NCI-H1092 (cell line): ENCODE results near the gene SEMA4B.
"Not testable (repeated sequence)": the region's sequence is repeated elsewhere in the genome, so short reads cannot be mapped to it uniquely, and the experiment has no call there.

Source experiments
- DNase-seq: peaks from one replicate; lab custom pipeline; 2025; lab: John Stamatoyannopoulos, UW

SEMA4B gene

DNA sequence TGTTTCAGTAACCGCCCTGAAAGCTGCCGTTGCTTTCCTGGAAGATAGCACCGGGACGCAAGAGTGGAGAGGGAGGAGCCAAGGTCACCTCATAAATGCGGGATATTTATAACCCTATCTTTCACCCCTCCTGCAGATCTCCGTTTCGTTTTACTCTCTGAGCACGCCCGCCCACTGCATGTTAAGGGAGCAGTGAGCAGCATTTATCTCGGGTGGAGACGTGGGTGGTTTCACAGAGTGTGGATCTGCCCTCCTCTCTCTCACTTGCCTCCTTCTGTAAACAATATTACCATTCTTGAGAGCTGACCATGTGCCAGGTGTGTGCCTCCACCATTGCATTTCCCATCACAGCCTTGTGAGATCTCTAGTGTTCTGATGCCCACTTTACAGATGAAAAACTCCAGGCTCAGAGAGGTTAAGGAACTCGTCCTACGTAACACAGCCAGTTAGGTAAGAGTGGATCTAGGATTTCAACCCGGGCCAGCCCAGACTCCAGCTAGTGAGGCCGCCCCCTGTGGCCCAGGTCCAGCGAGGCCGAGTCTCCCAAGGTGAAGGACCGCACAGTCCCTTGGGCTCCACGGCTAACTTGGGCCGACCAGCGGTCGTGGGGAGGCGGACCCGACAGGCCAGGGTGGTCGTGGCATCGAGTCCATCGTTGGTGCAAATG is 16.9 kb upstream of the SEMA4B start:
- DNase-seq, result no peak

GRCh38 chr15:90184786-90185704 is 16.1 kb upstream of the SEMA4B start:
- peak; percentile 74 for DNase-seq

DNA sequence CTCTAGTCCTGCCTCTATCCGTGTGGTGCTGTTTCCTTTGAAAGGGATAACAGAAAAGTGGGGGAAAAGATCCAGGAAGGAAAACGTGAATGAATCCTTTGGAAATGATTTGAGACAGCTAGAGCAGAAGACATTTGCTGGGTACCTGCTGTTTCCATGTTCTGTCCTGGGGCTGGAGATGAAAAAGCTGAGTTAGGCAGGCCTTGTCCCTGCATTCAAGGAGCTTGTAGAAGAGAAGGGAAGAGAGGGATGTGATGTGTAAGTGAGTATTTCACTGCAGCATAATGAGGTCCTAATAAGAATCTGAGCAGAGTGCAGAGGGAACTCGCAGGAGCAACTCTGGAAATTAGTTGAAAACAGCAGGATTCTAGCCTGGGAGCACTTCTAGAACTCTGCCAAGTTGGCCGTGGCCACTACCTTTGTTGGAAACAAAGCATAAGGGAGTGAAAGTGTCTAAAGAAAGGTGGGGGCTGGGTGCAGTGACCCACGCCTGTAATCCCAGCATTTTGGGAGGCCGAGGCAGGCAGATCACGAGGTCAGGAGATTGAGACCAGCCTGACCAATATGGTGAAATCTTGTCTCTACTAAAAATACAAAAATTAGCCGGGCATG is 13.8 kb upstream of the SEMA4B start:
- DNase-seq, result no peak

- not testable (repeated sequence) for DNase-seq
These were observed 13.1 kb upstream of the SEMA4B start for GRCh38 chr15:90188065-90188464.

GRCh38 chr15:90188914-90189748 is 12.0 kb upstream of the SEMA4B start:
- no peak for DNase-seq

GRCh38 chr15:90189781-90190467 is 11.2 kb upstream of the SEMA4B start:
- DNase-seq, result no peak

DNA sequence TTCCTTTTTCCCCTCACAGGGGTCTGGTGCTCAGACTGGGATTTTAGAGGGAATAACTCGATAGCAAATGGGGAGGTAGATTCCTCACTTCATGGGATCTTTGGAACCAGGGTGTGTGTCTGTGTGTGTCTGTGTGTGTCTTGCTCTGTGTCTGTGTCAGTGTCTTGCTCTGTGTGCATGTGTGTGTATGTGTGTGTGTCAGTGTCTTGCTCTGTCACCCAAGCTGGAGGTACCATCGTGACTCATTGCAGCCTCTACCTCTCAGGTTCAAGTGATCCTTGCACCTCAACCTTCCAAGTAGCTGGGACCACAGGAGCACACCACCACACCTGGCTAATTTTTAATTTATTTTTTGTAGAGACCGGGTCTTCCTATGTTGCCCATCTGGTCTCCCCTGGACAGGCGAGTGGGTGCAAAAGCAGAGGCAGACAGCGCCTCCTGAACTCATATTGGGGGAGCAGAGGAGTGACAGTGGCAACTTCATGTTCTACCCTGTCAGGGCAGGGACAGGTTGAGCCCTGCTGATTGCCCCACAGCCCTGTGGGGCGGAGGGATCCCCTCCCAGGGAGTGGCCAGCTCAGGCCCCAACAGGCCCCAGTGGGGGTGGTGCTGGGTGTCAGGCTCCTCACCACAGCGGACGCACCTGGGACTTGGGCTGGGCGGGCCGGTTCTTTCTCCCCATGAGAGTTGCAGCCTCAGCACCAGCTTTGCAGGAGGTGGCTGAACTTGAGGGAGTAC is 10.4 kb upstream of the SEMA4B start:
- no peak for DNase-seq

GRCh38 chr15:90191344-90191687 is 9.8 kb upstream of the SEMA4B start:
- DNase-seq, result no peak

- DNase-seq, result peak; percentile 92
These were observed 9.2 kb upstream of the SEMA4B start for GRCh38 chr15:90191794-90192509.

- no peak for DNase-seq
These were observed 8.0 kb upstream of the SEMA4B start for GRCh38 chr15:90192961-90193786.

GRCh38 chr15:90194655-90195054 is 6.5 kb upstream of the SEMA4B start:
- no peak for DNase-seq

GRCh38 chr15:90200534-90201129 is 498 bp upstream of the SEMA4B start:
- DNase-seq, result no peak

DNA sequence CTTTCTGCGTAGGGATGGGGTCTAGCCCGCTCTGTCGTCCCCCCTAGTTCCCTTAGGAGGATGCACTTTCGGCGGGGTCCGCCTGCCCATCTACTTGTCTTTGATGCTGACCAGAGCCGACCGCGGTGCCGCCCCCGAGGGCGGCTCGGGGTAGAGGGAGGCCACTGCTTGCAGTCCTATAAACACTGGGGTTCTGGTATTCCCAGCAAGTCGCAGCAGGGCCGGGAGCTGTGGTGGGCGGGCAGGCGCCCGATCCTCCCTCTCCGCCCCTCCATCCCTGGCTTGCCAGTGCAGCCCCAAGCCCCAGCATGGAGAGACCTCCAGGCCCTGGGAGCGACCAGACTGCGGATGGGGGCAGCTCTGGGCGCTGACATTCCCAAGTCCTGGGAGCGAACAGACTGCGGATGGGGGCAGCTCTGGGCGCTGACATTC is 830 bp downstream of the SEMA4B start:
- DNase-seq, result no peak

DNA sequence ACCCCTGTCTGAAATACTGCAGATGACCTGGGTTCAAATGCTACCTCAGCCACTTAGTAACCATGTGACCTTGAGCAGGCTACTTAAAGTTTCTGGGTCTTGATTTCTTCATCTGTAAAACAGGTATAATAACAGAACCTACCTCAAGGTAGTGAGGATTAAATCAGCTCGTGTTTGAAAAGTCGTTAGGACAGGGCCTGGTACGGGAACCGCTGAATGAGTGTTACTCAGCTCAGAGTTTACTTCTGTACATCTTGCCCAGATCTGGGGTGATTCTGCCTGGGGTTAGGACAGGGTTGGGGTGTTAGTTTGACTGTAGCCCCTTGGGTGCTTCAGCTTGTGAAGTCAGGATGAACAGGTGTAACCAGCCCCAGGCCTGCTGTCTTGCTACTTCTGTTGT is 1.8 kb downstream of the SEMA4B start:
- DNase-seq, result no peak

DNA sequence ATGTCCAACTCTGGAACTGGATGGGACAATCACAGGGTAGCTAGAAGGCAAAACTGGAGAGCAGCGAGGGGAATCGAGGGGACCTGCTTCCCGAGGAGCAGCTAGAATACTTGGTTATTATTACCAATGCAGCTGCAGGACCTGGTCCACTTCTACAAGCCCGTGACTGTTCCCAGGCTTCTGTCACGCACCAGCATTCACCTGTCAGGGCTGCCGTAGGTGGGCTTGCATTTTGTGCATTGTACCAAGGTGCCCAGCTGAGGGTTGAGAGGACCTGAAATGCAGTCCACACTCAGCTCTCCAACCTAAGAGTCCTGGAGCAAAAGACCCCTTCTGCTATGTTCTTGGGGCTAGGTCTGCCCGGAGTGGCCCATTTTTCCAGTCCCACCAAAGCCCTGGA is 2.3 kb downstream of the SEMA4B start:
- no peak for DNase-seq

GRCh38 chr15:90203922-90204321 is 2.8 kb downstream of the SEMA4B start:
- peak; percentile 11 for DNase-seq

DNA sequence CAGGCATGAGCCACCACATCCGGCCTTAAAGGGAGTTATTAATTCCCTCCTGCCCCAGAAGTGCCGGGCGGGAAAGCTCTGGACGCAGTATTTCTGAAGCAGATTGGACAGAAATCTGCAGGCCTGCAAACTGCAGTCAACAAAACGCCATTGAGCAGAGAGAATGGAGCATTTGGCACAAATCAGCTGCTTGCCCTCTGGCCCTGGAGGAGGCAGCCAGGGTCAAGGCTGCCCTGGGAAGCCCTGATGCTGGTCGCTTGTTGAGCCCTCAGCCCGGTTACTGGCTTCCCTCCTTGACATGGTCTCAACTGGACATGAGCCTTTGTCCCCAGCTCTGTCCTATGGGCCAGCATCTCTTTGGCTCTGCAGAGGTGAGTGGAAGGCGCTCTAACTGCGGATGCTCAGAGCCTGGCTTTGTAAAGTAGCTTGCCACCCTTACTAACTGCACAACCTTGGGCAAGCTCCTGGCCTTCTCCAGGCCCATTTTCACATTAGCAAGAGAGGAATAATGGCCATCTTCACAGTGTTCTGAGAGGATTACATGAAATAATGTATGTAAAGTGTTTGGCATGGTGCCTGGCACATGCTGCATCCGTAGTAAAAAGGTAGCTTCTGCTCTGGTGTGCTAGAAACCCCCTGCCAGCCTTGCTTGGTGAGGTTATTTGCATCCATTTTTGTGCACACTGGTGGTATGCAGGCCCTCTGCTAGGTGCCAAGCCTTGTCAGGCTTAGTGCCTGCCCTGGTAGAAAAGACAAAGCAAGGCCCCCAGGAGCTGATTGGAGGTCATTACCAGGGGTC is 4.1 kb downstream of the SEMA4B start:
- DNase-seq, result no peak

GRCh38 chr15:90205886-90206285 is 4.8 kb downstream of the SEMA4B start:
- DNase-seq, result no peak
